GM21515 (cell line): ENCODE measurements around the gene CCDC174.
"Not testable (repeated sequence)": the region's sequence is repeated elsewhere in the genome, so short reads cannot be mapped to it uniquely, and the experiment has no call there.

Experiments used
- ATAC-seq: cut with Tn5 transposase; IDR thresholded peaks from one replicate; pipeline ENCODE4 v1.9.1; 2021; ENCODE audit not compliant: unreplicated experiment

CCDC174 gene

DNA sequence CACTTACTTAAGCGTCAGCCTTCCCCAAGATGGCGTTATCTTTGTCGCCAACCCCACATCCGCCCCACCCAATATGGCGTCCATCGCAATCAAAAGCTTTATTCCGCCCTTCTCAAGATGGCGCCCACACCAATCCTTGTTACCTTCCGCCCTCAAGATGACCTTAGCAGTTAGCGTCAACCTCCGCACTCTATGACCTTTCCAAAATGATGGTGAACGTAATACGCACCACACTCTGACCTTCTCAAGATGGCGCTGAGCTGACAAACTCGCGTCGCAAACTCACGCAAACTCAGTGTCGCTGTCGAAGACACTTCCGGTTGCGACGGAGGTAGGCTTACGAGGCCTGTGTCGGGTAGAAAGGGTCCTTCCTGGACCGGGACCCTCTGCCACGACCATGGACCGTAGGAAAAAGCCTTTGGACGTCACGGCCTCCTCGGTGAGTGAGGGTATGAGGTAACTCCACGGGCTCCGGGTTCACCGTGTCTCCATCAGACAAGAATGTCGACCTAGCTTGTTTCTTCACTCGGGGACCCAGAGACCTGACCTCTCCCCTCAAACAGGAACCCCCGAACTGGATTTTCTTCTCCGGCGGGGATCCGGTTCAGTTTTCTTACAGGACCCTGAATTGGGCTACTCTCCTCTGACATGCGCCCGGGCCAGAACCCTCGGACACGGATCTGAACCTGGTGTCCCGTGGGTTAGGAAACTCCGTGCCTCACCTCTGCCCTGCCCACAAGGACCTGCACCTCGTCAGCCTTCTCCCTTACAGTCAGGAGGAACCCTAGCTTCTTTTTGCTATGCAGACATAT, at the start of gene CCDC174:
TSS of gene CCDC174 (plus strand) at position 323 of the 812 bp plus-strand sequence. CDS start at position 398, 75 bp downstream.
- ATAC-seq = peak; percentile 99

DNA sequence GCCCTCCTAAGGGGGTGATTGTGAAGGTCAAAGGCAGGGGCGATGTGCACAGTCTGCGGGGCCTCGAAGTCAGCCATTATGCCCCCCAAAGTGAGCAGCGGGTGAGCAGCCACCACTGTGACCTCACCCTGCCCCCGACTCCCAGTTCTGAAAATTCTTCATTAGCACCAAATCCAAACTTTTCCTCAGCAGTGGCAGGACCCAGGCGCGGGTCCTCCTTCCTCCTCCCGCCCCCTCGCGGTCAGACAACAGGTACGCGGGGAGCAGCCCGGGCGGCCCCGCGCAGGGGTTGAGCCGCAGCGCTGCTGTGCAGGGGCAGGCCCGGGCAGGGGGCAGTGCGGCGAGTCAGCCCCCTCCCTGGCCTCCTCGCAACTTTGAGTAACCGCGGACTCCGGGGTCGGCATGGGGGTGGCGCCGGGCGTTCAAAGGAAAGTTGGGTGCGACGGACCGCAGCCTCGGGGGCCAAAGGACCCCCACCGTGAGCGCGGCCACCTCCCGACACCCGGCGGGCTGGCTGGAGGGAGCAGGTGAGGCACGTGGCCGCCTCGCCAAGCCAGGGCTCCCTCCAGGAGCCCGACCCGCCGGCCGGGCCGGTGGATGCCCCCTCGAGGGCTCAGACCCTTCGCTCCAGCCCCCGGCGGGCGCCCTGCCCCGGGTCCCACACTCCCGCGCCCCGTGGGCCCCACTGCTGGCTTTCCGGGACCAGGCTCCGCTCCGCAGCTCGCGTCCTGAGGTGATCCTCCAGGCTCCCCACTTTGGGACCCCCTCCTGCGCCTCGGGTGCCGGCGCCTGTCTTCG, 49.4 kb upstream of the CCDC174 start:
- no peak for ATAC-seq

GRCh38 chr3:14602804-14603644, 48.5 kb upstream of the CCDC174 start:
- ATAC-seq = no peak

DNA sequence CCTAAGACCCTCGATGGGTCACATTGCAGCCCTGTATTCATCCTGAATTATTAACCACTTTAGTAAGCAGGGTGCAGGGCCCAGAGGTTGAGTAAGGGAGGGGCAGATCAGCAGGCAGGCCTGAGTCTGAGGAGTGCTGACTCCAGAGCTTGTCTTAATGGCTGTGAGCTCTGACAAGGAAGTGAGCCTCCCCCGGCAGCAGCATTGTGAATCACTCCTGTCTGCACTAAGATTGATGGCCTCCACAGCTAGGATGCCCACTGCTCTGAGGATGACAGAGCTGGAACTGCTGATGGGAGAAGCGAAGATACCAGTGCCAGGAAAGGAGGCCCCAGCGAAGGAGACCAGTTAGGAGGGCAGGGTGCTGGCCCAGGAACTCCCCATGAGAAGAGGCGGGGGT, 46.5 kb upstream of the CCDC174 start:
- no peak for ATAC-seq

GRCh38 chr3:14605744-14606143, 45.8 kb upstream of the CCDC174 start:
- no peak for ATAC-seq

DNA sequence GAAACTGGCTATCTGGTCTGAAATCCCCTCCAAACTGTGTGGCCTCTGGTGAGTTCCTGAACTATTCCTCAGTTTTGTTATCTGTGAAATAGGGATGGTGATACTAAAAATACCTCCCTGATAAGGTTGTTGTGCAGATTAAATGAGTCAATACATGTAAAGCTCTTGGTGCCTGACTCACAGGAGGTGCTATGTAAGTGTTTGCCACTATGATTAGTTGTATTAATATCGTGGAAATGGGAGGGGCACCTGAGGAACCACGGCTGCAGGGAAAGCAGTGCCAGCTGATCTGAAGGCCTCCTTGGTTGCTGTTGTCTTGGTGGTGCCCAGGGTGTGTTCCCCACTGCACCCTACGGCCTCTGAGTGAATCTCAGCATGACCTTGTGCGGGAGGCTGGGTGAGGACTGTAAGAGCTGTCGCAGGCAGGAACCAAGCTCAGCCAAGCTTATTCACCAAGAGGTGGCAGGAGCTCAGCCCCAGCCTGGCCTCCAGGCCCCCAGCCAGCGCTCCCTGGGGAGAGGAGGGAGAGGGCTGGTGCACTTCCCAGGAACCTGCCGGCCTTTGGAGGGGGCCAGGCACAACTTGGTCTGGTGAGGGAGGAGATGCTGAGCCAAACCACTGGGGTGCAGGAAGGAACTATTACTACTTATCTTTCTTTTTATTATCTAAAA, 44.8 kb upstream of the CCDC174 start:
- ATAC-seq = no peak

DNA sequence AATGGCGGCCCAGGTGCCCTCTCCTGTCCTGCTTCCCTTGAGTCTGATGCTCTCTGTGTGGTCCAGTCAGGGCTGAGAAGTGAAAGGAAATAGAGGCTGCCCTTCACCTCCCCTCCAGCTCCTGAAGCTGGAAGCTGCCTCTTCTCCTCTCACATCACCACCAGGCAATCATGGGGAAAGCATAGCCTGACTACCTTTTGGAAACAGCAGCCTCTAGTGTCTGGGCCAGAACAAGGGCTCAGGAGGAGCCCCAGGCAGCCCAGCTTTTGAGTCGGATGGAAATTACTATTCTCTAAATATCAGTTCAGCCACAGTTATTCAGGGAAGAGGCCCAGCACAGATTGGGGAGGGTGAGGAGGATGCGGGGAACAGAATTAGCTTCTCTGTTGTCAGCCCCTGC, 43.3 kb upstream of the CCDC174 start:
- no peak for ATAC-seq

DNA sequence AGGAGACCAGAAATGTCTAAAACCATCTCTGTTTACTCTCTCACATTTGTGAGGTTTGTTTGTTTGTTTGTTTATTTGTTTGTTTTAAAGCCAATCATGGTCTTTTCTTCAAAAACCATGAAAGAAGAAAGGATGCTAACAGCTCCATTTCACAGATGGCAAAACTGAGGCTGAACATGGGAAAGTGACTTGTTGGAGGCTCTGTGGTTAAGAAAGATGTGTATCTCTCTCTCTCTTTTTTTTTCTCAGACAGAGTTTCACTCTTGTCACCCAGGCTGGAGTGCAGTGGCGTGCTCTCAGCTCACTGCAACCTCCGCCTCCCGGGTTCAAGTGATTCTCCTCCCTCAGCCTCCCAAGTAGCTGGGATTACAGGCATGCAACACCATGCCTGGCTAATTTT, 42.5 kb upstream of the CCDC174 start:
- not testable (repeated sequence) for ATAC-seq

DNA sequence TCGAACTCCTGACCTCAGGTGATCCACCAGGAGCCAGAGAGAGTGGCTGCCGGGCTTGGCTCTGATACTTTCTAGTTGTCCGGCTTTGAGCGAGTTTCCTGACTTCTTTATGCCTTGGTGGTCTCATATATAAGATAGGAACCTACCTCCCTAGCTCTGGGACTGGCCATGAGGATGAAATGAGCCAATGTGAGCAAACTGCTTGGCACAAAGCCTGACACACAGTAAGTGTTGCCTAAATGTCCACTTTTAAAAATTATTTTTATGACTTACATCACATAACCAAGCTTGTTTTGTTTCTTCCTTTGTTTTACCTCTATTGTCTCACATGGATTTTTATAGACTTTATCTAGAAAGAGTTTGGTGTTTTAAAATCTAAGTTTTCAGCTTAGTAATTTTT, 42.1 kb upstream of the CCDC174 start:
- ATAC-seq = no peak

- ATAC-seq = no peak
Measured at GRCh38 chr3:14609941-14610340, 41.6 kb upstream of the CCDC174 start.

- no peak for ATAC-seq
Measured at GRCh38 chr3:14614189-14614588, 37.4 kb upstream of the CCDC174 start.

DNA sequence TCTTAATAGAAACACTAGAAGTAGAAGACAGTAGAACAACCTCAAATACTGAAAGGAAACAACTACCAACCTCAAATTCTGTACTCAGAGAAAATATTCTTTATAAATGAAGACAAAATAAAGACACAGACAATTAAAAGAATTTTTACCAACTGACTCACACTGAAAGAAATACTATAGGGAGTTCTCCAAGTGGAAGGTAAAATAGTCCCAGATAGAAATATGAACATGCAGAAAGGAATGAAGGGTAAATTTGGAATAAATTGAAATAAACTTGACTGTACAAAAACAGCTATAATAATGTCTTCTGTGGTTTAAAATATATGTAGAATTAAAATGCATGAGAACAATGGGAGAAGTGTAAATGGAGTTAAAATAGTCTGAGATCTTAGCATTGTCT, 36.7 kb upstream of the CCDC174 start:
- ATAC-seq = no peak

DNA sequence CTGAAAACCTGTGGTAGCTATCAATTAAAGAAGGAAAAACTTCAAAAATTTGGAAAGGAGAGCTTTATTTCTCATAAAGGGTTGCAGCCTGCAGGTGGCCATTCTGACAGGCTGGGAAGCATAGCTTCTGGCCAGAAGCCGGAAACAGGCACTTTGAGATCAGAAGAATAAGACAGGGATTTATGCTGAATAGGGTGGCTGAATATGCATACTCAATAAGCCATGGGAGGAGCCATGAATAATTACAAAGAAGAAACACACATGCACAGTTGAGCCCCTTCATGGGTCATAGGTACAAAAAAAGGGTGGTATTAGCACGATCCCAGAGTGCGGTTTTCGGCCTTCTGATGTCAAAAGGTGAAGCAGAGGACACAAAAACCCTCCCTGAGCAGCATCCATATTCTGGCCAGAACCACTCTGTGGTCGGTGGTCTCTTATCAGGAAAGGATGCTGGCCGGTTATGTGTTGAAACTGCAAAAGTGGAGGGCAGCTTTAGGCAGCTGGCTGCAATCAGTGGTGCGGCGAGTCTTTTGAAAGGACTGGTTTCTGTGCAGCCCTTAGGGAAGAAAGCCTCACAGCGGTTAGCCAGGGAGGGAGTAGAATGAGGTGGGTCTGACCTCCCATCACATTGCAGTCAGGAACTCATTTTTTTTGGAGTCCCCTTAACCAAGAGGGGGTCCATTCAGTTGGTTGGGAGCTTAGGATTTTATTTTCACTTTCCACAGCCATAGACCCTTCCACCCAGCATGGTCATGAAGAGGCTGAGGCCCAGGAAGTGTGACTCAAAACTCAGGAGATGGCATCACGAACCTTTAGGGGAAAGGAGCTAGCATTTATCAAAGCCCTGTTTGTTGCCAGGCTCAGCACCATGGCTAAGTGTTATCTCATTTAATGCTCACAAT, 34.7 kb upstream of the CCDC174 start:
- ATAC-seq = no peak

DNA sequence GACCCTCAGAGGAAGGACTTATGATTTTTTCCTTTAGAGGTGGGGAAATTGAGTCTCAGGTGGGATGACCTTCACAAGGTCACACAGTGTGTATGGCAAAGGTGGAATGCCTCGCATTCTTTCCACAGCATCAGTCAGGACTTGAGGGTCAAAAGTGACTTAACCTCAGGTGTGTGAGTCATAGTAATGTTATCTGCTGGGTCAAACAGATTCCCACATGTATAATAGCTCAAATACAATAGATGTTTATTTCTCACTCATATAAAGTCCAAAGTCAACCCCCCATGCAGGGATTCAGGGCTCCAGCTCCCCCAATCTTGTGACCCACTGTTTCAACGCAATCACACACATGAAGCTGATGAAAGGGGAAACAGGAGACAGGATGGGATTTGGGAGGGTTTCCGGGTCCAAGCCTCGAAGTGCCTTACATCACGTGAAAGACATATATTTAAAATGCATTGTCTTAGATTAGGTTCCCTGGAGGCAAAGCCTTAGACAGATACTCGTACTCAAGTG, 34.0 kb upstream of the CCDC174 start:
- no peak for ATAC-seq

DNA sequence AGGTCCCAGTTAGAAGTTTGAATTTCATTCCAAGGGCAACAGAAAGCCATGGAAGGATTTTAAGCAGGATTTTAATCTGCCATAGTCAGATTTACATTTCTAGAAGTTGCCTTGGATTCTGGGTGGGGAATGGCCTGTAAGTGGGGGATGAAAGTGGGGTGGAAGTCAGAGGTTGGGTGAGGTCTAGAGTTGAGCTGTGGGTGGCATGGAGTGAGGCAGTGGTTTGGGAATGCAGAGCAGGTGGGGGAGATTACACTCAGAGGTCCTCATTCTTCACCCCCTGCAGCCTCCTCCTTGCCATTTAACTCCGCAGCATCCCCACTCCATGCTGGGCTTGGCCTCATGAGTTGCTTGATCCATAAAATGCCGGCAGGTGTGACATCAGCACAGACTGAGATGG, 32.0 kb upstream of the CCDC174 start:
- ATAC-seq = no peak

- no peak for ATAC-seq
Measured at GRCh38 chr3:14620512-14620911, 31.1 kb upstream of the CCDC174 start.

GRCh38 chr3:14621093-14621492, 30.5 kb upstream of the CCDC174 start:
- no peak for ATAC-seq

GRCh38 chr3:14622368-14622767, 29.2 kb upstream of the CCDC174 start:
- no peak for ATAC-seq

DNA sequence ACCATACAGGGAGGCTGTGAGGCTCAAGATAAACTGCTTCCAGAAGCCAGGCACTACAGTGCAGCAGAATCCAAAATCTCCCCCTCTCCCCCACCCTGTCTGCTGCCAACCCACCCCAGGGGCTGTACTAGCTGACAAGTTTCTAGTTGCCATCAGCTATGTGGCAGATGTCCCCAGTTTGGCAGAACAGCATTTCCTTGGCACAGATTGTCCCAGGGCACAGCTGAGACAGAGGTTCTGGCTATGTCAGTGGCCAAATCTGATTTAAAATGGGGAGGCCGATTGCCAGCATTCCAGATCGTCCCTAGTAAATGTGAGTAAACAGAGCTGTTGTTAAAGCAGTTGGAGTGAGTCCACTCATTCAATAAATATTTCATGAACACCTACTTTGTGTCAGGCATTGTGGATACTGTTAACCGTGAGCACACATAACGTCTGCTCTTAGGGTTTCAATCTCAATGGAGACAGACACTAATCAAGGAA, 28.0 kb upstream of the CCDC174 start:
- no peak for ATAC-seq
